Neural crest cell (in vitro differentiated cells): Measurements from ENCODE around the gene MYO1C. TPM values are rescaled to one million over a fixed set of nuclear protein-coding genes. Genes with fewer than 3 reads are reported as not detected.
"Not testable (repeated sequence)": the region's sequence is repeated elsewhere in the genome, so short reads cannot be mapped to it uniquely, and the experiment has no call there.

Experiments
- DNase-seq: peaks from one replicate; pipeline ENCODE4 v3.0.0; 2021; ENCODE audit warnings: low read depth, mixed read lengths, low spot score
- H3K27ac Mint-ChIP-seq: one replicate; pipeline ENCODE4 v1.8.0; 2021; ENCODE audit warnings: mild to moderate bottlenecking, mixed read lengths; ENCODE audit not compliant: unreplicated experiment
- H3K27me3 Mint-ChIP-seq: 2 replicates; pipeline ENCODE4 v1.8.0; 2021; ENCODE audit warnings: low read depth, mild to moderate bottlenecking, mixed read lengths
- H3K36me3 Mint-ChIP-seq: 2 replicates; pipeline ENCODE4 v1.8.0; 2021; ENCODE audit warnings: low read depth, mild to moderate bottlenecking, mixed read lengths
- H3K4me1 Mint-ChIP-seq: 2 replicates; pipeline ENCODE4 v1.8.0; 2021; ENCODE audit warnings: mixed read lengths
- H3K4me3 Mint-ChIP-seq: one replicate; pipeline ENCODE4 v1.8.0; 2021; ENCODE audit warnings: mild to moderate bottlenecking, mixed read lengths
- H3K9me3 Mint-ChIP-seq: 2 replicates; pipeline ENCODE4 v1.8.0; 2021; ENCODE audit warnings: mixed read lengths
- total RNA-seq: library from RNA; stranded (reverse); gene quantifications from 2 replicates; pipeline ENCODE4 v1.2.1, GENCODE V29; 2021
- TF ChIP-seq, protein P1 (sequence below): fragments of 200-600 bp; sonication (generic); conservative IDR thresholded peaks from 2 replicates; pipeline ENCODE4 v1.5.0; 2021; ENCODE audit warnings: antibody characterized with exemption, mild to moderate bottlenecking

MYO1C gene
- total RNA-seq, 1 donor from 2014 or later: 53.2 TPM

DNA sequence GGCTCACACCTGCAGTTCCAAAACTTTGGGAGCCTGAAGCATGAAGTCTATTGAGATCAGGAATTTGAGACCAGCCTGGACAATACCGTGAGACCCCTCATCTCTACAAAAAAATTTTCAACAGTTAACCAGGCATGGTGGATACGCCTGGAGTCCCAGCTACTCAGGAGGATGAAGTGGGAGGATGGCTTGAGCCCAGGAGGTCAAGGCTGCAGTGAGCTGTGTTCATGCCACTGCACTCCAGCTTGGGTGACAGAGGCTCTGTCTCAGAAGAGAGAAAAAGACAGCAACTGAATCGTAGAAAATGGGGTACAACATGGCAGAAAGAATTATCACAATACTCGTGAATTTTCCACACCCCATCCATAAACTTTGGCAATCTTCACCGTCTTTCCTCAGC is 39.6 kb downstream of the MYO1C start:
- TF ChIP-seq, protein P1, sequence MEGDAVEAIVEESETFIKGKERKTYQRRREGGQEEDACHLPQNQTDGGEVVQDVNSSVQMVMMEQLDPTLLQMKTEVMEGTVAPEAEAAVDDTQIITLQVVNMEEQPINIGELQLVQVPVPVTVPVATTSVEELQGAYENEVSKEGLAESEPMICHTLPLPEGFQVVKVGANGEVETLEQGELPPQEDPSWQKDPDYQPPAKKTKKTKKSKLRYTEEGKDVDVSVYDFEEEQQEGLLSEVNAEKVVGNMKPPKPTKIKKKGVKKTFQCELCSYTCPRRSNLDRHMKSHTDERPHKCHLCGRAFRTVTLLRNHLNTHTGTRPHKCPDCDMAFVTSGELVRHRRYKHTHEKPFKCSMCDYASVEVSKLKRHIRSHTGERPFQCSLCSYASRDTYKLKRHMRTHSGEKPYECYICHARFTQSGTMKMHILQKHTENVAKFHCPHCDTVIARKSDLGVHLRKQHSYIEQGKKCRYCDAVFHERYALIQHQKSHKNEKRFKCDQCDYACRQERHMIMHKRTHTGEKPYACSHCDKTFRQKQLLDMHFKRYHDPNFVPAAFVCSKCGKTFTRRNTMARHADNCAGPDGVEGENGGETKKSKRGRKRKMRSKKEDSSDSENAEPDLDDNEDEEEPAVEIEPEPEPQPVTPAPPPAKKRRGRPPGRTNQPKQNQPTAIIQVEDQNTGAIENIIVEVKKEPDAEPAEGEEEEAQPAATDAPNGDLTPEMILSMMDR: no peak
- peaks cover 43% of the 10 kb centered on the region for H3K4me1 Mint-ChIP-seq
- no peak overlapping the region for H3K27ac Mint-ChIP-seq
- DNase-seq: no peak
- no peaks in the 10 kb centered on the region for H3K9me3 Mint-ChIP-seq
- peaks cover 9% of the 10 kb centered on the region for H3K36me3 Mint-ChIP-seq
- H3K4me3 Mint-ChIP-seq: peak overlapping the region; percentile 72
- no peaks in the 10 kb centered on the region for H3K27me3 Mint-ChIP-seq

DNA sequence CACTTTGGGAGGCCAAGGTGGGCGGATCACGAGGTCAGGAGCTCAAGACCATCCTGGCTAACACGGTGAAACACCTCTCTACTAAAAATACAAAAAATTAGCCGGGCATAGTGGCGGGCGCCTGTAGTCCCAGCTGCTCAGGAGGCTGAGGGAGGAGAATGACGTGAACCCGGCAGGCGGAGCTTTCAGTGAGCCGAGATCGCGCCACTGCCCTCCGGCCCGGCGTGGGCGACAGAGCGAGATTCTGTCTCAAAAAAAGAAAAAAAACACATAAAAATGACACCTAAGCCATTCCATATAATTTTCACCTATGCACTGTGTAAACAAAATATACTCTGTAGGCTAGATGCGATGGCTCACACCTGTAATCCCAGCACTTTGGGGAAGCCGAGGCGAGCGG is 42.2 kb downstream of the MYO1C start:
- H3K36me3 Mint-ChIP-seq, H3K4me3 Mint-ChIP-seq, H3K27ac Mint-ChIP-seq, DNase-seq, H3K27me3 Mint-ChIP-seq, H3K9me3 Mint-ChIP-seq: not testable (repeated sequence)
- peaks cover 37% of the 10 kb centered on the region for H3K4me1 Mint-ChIP-seq

- TF ChIP-seq, protein P1: no peak
- Mint-ChIP-seq H3K27me3 (no peaks in the 10 kb centered on the region), H3K4me3 (peak overlapping the region; percentile 32), H3K4me1 (peaks cover 32% of the 10 kb centered on the region), H3K36me3 (peaks cover 9% of the 10 kb centered on the region), H3K9me3 (no peaks in the 10 kb centered on the region), H3K27ac (no peak overlapping the region)
- DNase-seq: no peak
Measured at GRCh38 chr17:1449412-1449967, 43.0 kb downstream of the MYO1C start.

DNA sequence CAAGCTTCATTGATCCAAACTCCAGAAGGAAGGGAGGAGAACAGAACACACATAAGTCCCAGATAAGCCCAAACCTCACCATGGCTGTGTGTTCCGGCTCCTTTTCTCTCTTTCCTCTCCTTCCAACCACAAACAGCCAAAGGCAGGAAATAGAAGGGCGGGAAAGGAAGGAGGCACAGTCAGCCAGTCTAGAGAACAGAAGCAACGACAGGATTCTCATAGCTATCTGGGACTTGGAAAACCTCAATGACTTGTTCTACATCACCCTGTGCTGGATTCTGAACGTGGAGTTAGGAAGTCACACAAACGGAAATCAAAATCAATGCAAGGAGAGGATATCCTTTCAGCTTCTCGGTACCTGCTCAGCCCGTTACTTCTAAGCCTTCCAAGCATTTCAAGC is 45.4 kb downstream of the MYO1C start:
- H3K27me3 Mint-ChIP-seq: no peaks in the 10 kb centered on the region
- H3K27ac Mint-ChIP-seq: peak overlapping the region; percentile 83
- H3K4me1 Mint-ChIP-seq: peaks cover 16% of the 10 kb centered on the region
- no peaks in the 10 kb centered on the region for H3K9me3 Mint-ChIP-seq
- no peak for DNase-seq
- TF ChIP-seq, protein P1: no peak
- peaks cover 9% of the 10 kb centered on the region for H3K36me3 Mint-ChIP-seq
- no peak overlapping the region for H3K4me3 Mint-ChIP-seq

DNA sequence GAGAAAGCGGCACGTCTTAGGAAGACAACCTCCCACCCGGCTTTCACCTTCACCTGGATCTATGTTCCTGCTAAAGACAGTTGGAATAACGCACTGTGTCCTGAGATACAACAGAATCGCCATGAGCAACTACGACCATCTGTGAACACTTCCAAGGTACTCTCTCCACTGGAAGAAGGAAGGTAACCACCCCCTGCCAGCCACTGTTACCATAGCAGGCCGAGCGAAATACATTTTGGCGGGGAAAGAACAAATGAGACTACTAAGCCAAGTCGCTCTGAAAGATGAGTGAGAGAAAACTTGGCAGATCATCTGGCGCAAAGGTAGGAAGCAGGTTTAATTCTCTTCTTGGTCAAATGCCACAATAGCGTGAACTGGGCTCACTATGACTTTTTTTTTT is 46.3 kb downstream of the MYO1C start:
- Mint-ChIP-seq H3K4me3 (no peak overlapping the region), H3K27ac (no peak overlapping the region), H3K9me3 (no peaks in the 10 kb centered on the region), H3K36me3 (peaks cover 9% of the 10 kb centered on the region), H3K4me1 (peaks cover 13% of the 10 kb centered on the region), H3K27me3 (no peaks in the 10 kb centered on the region)
- TF ChIP-seq, protein P1: no peak
- no peak for DNase-seq

GRCh38 chr17:1445695-1446094 is 46.8 kb downstream of the MYO1C start:
- peaks cover 13% of the 10 kb centered on the region for H3K4me1 Mint-ChIP-seq
- DNase-seq, H3K4me3 Mint-ChIP-seq, H3K36me3 Mint-ChIP-seq, H3K27me3 Mint-ChIP-seq, H3K9me3 Mint-ChIP-seq, H3K27ac Mint-ChIP-seq: not testable (repeated sequence)

GRCh38 chr17:1442721-1443120 is 49.8 kb downstream of the MYO1C start:
- not testable (repeated sequence) for H3K27ac Mint-ChIP-seq, H3K9me3 Mint-ChIP-seq, H3K27me3 Mint-ChIP-seq, DNase-seq, H3K4me3 Mint-ChIP-seq, H3K4me1 Mint-ChIP-seq, H3K36me3 Mint-ChIP-seq
